ENCODE measurements around the gene ACBD5.

- no peak for TF ChIP-seq CTCF (tag by site-specific recombination; IDR thresholded peaks at IDR 0.05)
- no peak for TF ChIP-seq ZXDB (tag by site-specific recombination; IDR thresholded peaks at IDR 0.05)
- TF ChIP-seq ATF2 (tag by site-specific recombination; IDR thresholded peaks at IDR 0.05; ENCODE audit: low read depth): no peak
- no peak for TF ChIP-seq ZNF18 (tag by site-specific recombination; IDR thresholded peaks at IDR 0.05)
- no peak for TF ChIP-seq ZNF221 (tag by site-specific recombination; IDR thresholded peaks at IDR 0.05; ENCODE audit: borderline replicate concordance)
- TF ChIP-seq ZNF133 (tag by site-specific recombination; IDR thresholded peaks at IDR 0.05): no peak
- no peak for TF ChIP-seq ZNF416 (tag by site-specific recombination; IDR thresholded peaks at IDR 0.05)
- TF ChIP-seq ZNF629 (tag by site-specific recombination; IDR thresholded peaks at IDR 0.05): no peak
- TF ChIP-seq ZNF837 (tag by site-specific recombination; IDR thresholded peaks at IDR 0.05): no peak
- TF ChIP-seq ZNF404 (tag by site-specific recombination; IDR thresholded peaks at IDR 0.05): no peak
- no peak for TF ChIP-seq ZNF146 (tag by site-specific recombination; IDR thresholded peaks at IDR 0.05)
- TF ChIP-seq ZNF785 (tag by site-specific recombination; IDR thresholded peaks at IDR 0.05): no peak
- no peak for TF ChIP-seq YY1 (tag by site-specific recombination; IDR thresholded peaks at IDR 0.05)
Observed at GRCh38 chr10:27157150-27157549, 83.4 kb downstream of the ACBD5 start.
